CD1c-positive myeloid dendritic cell (primary cell): Measurements from ENCODE around the gene FIGLA.

Source experiments
- DNase-seq: peaks from one replicate; pipeline ENCODE4 v3.0.0-alpha.2; 2016; ENCODE audit errors: extremely low spot score

Gene FIGLA

GRCh38 chr2:70790136-70790828, at the start of gene FIGLA:
TSS of gene FIGLA (minus strand) at chr2:70790643. CDS start at chr2:70790638, 5 bp downstream.
- no peak for DNase-seq

- DNase-seq: peak; percentile 61
Observed at GRCh38 chr2:70837980-70838925, 47.8 kb upstream of the FIGLA start.

- DNase-seq: peak; percentile 18
Observed at GRCh38 chr2:70835643-70836042, 45.2 kb upstream of the FIGLA start, which contains the start of gene CD207. TSS of gene CD207 (minus strand) at chr2:70835816. CDS start at chr2:70835776, 40 bp downstream.

GRCh38 chr2:70834881-70835280, 44.4 kb upstream of the FIGLA start:
- no peak for DNase-seq

- no peak for DNase-seq
Observed at GRCh38 chr2:70834106-70834505, 43.7 kb upstream of the FIGLA start.

- no peak for DNase-seq
Observed at GRCh38 chr2:70833246-70833645, 42.8 kb upstream of the FIGLA start.

GRCh38 chr2:70832386-70832785, 41.9 kb upstream of the FIGLA start:
- peak; percentile 59 for DNase-seq

GRCh38 chr2:70831861-70832260, 41.4 kb upstream of the FIGLA start:
- DNase-seq: no peak

- DNase-seq: no peak
Observed at GRCh38 chr2:70830366-70830765, 39.9 kb upstream of the FIGLA start.

GRCh38 chr2:70829916-70830315, 39.5 kb upstream of the FIGLA start:
- no peak for DNase-seq

- peak; percentile 33 for DNase-seq
Observed at GRCh38 chr2:70828914-70829824, 38.7 kb upstream of the FIGLA start.

GRCh38 chr2:70828115-70828514, 37.7 kb upstream of the FIGLA start:
- no peak for DNase-seq

GRCh38 chr2:70827388-70827787, 36.9 kb upstream of the FIGLA start:
- peak; percentile 25 for DNase-seq

GRCh38 chr2:70826696-70827350, 36.4 kb upstream of the FIGLA start:
- DNase-seq: peak; percentile 65

- DNase-seq: peak; percentile 17
Observed at GRCh38 chr2:70823249-70823648, 32.8 kb upstream of the FIGLA start.

GRCh38 chr2:70822843-70823242, 32.4 kb upstream of the FIGLA start:
- no peak for DNase-seq

- DNase-seq: no peak
Observed at GRCh38 chr2:70820499-70820898, 30.1 kb upstream of the FIGLA start, which contains the start of gene CLEC4F. TSS of gene CLEC4F (minus strand) at chr2:70820599. CDS start at chr2:70820523, 76 bp downstream.

- DNase-seq: no peak
Observed at GRCh38 chr2:70817284-70817954, 27.0 kb upstream of the FIGLA start.

GRCh38 chr2:70816726-70817125, 26.3 kb upstream of the FIGLA start:
- DNase-seq: no peak
